ENCODE measurements around the gene GABRB1. TPM values are rescaled to one million over a fixed set of nuclear protein-coding genes. Genes with fewer than 3 reads are reported as not detected.

GABRB1 gene
- total RNA-seq, 1 experiment from 2014 or later, result not detected

DNA sequence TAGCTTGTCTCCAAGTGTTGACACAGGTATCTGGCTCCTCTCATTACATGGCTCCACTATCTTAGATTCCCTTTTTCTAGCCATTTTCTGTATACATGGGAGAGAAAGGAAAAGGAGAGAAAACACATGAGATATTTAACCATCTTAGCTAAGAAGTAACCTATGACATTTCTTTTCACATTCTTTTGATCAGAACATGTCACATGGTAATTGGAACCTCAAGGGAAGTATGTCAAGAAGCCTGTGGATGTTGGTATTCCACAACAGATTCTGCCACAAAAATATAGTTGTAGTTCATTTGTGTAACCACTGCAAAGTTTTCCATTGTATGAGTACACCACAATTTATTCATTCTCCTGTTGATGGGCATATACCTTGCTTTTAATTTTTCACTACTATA is 18.7 kb upstream of the GABRB1 start:
- Histone ChIP-seq H2AFZ (ENCODE audit: low read length) (no peak overlapping the region), H3K27ac (ENCODE audit: low read length) (no peak overlapping the region), H3K27me3 (ENCODE audit: low read length) (no peaks in the 10 kb centered on the region), H3F3A (ENCODE audit: low read length, unreplicated experiment) (no peaks in the 10 kb centered on the region), H4K20me1 (ENCODE audit: low read length) (no peaks in the 10 kb centered on the region), H3K36me3 (ENCODE audit: low read depth, low read length) (no peaks in the 10 kb centered on the region), H3K9me2 (replicated peaks; ENCODE audit: low read length) (no peaks in the 10 kb centered on the region), H3K4me2 (ENCODE audit: low read length) (no peak overlapping the region), H3K4me3 (ENCODE audit: low read length) (no peak overlapping the region), H3K4me1 (ENCODE audit: insufficient read depth, low read length) (no peaks in the 10 kb centered on the region), H3K9me3 (ENCODE audit: low read length) (no peaks in the 10 kb centered on the region), H3K79me2 (ENCODE audit: low read length) (no peaks in the 10 kb centered on the region), H3K9ac (ENCODE audit: low read length) (no peak overlapping the region)
- intact Hi-C loops (cut with micrococcal nuclease), result no loop called here
- POLR2A ChIA-PET (ENCODE audit: unreplicated experiment), result no interaction called here
- ATAC-seq, result no peak
- TF ChIP-seq EZH2phosphoT487 (IDR thresholded peaks at IDR 0.05; ENCODE audit: borderline replicate concordance, low read length) (no peak), EZH2 (IDR thresholded peaks at IDR 0.05; ENCODE audit: low read length, unreplicated experiment) (no peak)
- TF ChIP-seq, protein P1, sequence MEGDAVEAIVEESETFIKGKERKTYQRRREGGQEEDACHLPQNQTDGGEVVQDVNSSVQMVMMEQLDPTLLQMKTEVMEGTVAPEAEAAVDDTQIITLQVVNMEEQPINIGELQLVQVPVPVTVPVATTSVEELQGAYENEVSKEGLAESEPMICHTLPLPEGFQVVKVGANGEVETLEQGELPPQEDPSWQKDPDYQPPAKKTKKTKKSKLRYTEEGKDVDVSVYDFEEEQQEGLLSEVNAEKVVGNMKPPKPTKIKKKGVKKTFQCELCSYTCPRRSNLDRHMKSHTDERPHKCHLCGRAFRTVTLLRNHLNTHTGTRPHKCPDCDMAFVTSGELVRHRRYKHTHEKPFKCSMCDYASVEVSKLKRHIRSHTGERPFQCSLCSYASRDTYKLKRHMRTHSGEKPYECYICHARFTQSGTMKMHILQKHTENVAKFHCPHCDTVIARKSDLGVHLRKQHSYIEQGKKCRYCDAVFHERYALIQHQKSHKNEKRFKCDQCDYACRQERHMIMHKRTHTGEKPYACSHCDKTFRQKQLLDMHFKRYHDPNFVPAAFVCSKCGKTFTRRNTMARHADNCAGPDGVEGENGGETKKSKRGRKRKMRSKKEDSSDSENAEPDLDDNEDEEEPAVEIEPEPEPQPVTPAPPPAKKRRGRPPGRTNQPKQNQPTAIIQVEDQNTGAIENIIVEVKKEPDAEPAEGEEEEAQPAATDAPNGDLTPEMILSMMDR (conservative IDR thresholded peaks at IDR 0.05; ENCODE audit: low read depth, low read length), result no peak
- CTCF ChIA-PET, result no interaction called here
- DNase-seq, result no peak
- no TSS peak for BruUV-seq (replicated peaks)

DNA sequence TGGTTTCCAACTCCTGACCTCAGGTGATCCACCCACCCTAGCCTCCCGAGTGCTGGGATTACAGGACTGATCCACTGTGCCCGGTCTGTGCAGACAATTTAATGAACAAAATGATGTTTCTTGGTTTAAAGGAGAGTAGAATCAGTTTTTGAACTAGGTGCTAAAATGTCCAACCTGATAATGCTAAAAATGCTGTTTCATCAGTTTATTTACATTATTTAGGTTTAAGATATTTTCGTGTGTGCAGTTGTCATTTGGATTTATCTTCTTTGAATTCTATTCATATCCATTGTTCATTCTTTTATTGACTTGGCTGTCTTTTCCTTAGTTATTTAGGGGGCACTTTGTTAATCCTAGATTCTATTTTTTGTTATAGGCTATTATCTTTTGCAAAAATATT is 18.0 kb upstream of the GABRB1 start:
- no peaks in the 10 kb centered on the region for H3K79me2 ChIP-seq (ENCODE audit: low read length)
- TF ChIP-seq EZH2phosphoT487 (IDR thresholded peaks at IDR 0.05; ENCODE audit: borderline replicate concordance, low read length), result no peak
- TF ChIP-seq EZH2 (IDR thresholded peaks at IDR 0.05; ENCODE audit: low read length, unreplicated experiment), result no peak
- TF ChIP-seq, protein P1 (conservative IDR thresholded peaks at IDR 0.05; ENCODE audit: low read depth, low read length), result no peak
- H3F3A ChIP-seq (ENCODE audit: low read length, unreplicated experiment), result no peaks in the 10 kb centered on the region
- ChIA-PET CTCF (no interaction called here), POLR2A (ENCODE audit: unreplicated experiment) (no interaction called here)
- no peaks in the 10 kb centered on the region for H3K27me3 ChIP-seq (ENCODE audit: low read length)
- no peak overlapping the region for H3K9ac ChIP-seq (ENCODE audit: low read length)
- H3K27ac ChIP-seq (ENCODE audit: low read length), result no peak overlapping the region
- H3K9me2 ChIP-seq (replicated peaks; ENCODE audit: low read length), result no peaks in the 10 kb centered on the region
- DNase-seq, result no peak
- H3K9me3 ChIP-seq (ENCODE audit: low read length), result no peaks in the 10 kb centered on the region
- intact Hi-C loops (cut with micrococcal nuclease), result no loop called here
- no peaks in the 10 kb centered on the region for H3K4me1 ChIP-seq (ENCODE audit: insufficient read depth, low read length)
- no TSS peak for BruUV-seq (replicated peaks)
- H4K20me1 ChIP-seq (ENCODE audit: low read length), result no peaks in the 10 kb centered on the region
- H3K4me3 ChIP-seq (ENCODE audit: low read length), result no peak overlapping the region
- H3K4me2 ChIP-seq (ENCODE audit: low read length), result no peak overlapping the region
- no peak overlapping the region for H2AFZ ChIP-seq (ENCODE audit: low read length)
- ATAC-seq, result no peak
- no peaks in the 10 kb centered on the region for H3K36me3 ChIP-seq (ENCODE audit: low read depth, low read length)

DNA sequence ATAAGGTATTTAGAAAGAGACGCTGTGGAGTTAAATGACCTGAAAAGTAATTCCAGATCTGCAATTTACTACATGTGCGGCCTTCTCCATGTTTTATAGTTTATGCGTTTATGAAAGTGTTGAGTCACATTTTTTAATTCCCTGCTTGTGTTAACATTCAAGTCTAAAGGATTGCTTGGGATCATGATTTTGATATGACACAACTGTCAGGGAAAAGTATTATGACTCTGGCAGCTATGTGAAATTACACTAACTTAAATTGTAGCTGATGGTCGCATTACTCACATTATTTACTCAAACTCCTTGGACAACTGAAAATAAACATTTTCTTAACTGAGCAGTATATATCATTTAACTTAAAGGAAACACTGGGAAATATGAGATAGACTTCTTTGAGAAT is 14.3 kb upstream of the GABRB1 start:
- H3K27me3 ChIP-seq (ENCODE audit: low read length), result no peaks in the 10 kb centered on the region
- H3K9ac ChIP-seq (ENCODE audit: low read length), result no peak overlapping the region
- ATAC-seq (no peak), DNase-seq (peak; percentile 3)
- no peaks in the 10 kb centered on the region for H3F3A ChIP-seq (ENCODE audit: low read length, unreplicated experiment)
- H3K4me2 ChIP-seq (ENCODE audit: low read length), result no peak overlapping the region
- no peak overlapping the region for H2AFZ ChIP-seq (ENCODE audit: low read length)
- TF ChIP-seq EZH2phosphoT487 (IDR thresholded peaks at IDR 0.05; ENCODE audit: borderline replicate concordance, low read length), result no peak
- no peak for TF ChIP-seq EZH2 (IDR thresholded peaks at IDR 0.05; ENCODE audit: low read length, unreplicated experiment)
- TF ChIP-seq, protein P1 (conservative IDR thresholded peaks at IDR 0.05; ENCODE audit: low read depth, low read length), result no peak
- CTCF ChIA-PET, result no interaction called here
- H4K20me1 ChIP-seq (ENCODE audit: low read length), result no peaks in the 10 kb centered on the region
- H3K36me3 ChIP-seq (ENCODE audit: low read depth, low read length), result no peaks in the 10 kb centered on the region
- H3K4me3 ChIP-seq (ENCODE audit: low read length), result no peak overlapping the region
- no peaks in the 10 kb centered on the region for H3K4me1 ChIP-seq (ENCODE audit: insufficient read depth, low read length)
- POLR2A ChIA-PET (ENCODE audit: unreplicated experiment), result no interaction called here
- no peaks in the 10 kb centered on the region for H3K9me2 ChIP-seq (replicated peaks; ENCODE audit: low read length)
- intact Hi-C loops (cut with micrococcal nuclease), result no loop called here
- H3K79me2 ChIP-seq (ENCODE audit: low read length), result no peaks in the 10 kb centered on the region
- no TSS peak for BruUV-seq (replicated peaks)
- H3K27ac ChIP-seq (ENCODE audit: low read length), result no peak overlapping the region
- H3K9me3 ChIP-seq (ENCODE audit: low read length), result no peaks in the 10 kb centered on the region
